ENCODE results near the gene CLECL1. TPM values are rescaled to one million over a fixed set of nuclear protein-coding genes. Genes with fewer than 3 reads are reported as not detected.

The CLECL1 gene
- total and polyA plus RNA-seq, 2 donors (not counting 3 experiments of a cell fraction or from before 2014, with no cell fraction given) = not detected

GRCh38 chr12:9708853-9709252 lies 24.0 kb downstream of the CLECL1 start:
- DNase-seq (ENCODE audit: low read depth, low spot score) = peak; percentile 17
- peak; percentile 73 for FAIRE-seq
- POLR2A ChIA-PET = no interaction called here

More at GRCh38 chr12:9708853-9709252, 24.0 kb downstream of the CLECL1 start:
- dilution Hi-C loops (cut with MboI; ENCODE audit: extremely low pct_ligation_motif_present, low sequenced_read_pairs) = no loop called here
- Histone ChIP-seq H2AFZ (ENCODE audit: low read depth, low read length) (no peak overlapping the region), H3K36me3 (ENCODE audit: control insufficient read depth in 2 of 2, extremely low read depth in 1 of 2, insufficient read depth in 2 of 2, low read length in 2 of 2) (no peaks in the 10 kb centered on the region), H3K9me3 (replicated peaks; ENCODE audit: control insufficient read depth, insufficient read depth, low read length) (no peaks in the 10 kb centered on the region), H3K4me1 (ENCODE audit: control insufficient read depth, extremely low read depth, insufficient read depth, low read length) (no peaks in the 10 kb centered on the region), H3K9ac (replicated peaks; ENCODE audit: extremely low read depth, insufficient read depth, low read length) (no peak overlapping the region), H3K27me3 (ENCODE audit: control insufficient read depth in 2 of 2, insufficient read depth in 2 of 2, low read length in 2 of 2) (no peaks in the 10 kb centered on the region), H3K9me1 (replicated peaks; ENCODE audit: control insufficient read depth, extremely low read depth, insufficient read depth, low read length) (no peaks in the 10 kb centered on the region), H3K4me3 (replicated peaks in 1 of 3; ENCODE audit: insufficient read depth in 1 of 3, low read depth in 1 of 3, low read length in 3 of 3) (no peak overlapping the region), H3K27ac (ENCODE audit: insufficient read depth, low read depth, low read length) (no peak overlapping the region), H3K79me2 (ENCODE audit: control insufficient read depth, insufficient read depth, low read length) (no peaks in the 10 kb centered on the region), H3K4me2 (ENCODE audit: insufficient read depth, low read length) (no peak overlapping the region), H4K20me1 (replicated peaks; ENCODE audit: control insufficient read depth, extremely low read depth, insufficient read depth, low read length) (no peaks in the 10 kb centered on the region)
- BruUV-seq (replicated peaks) = no TSS peak
- intact Hi-C loops (cut with micrococcal nuclease) = loop anchor here (1.0 to 5.0 kb wide), 3 partner anchors 75 to 378 kb away; no protein-coding TSS in a partner anchor
- CTCF ChIA-PET = interaction anchor here (0.6 to 2.8 kb wide), 32 partner anchors 9 to 378 kb away, joined by 3 to 132 read pairs (median 5); partner anchors contain the start of gene CLEC2D
- TF ChIP-seq MYC (IDR thresholded peaks at IDR 0.05; ENCODE audit: low read depth, low read length) = no peak
- TF ChIP-seq FOS (IDR thresholded peaks at IDR 0.05; ENCODE audit: borderline replicate concordance, insufficient read depth, low read length) = no peak
- no peak for TF ChIP-seq EZH2 (IDR thresholded peaks at IDR 0.05; ENCODE audit: borderline replicate concordance, low read depth, low read length, severe bottlenecking)
- no peak for TF ChIP-seq MAX (IDR thresholded peaks at IDR 0.05; ENCODE audit: insufficient read depth, insufficient read length)
- TF ChIP-seq POLR2A (IDR thresholded peaks at IDR 0.05; ENCODE audit: low read depth, low read length) = no peak
- TF ChIP-seq CTCF (IDR thresholded peaks at IDR 0.05; ENCODE audit: extremely low read depth in 1 of 2, insufficient read depth in 1 of 2, low read depth in 1 of 2, low read length in 2 of 2) = no peak
- no peak for TF ChIP-seq GATA2 (IDR thresholded peaks at IDR 0.05; ENCODE audit: insufficient read depth, insufficient read length, low read depth, low read length)
- TF ChIP-seq JUN (IDR thresholded peaks at IDR 0.05; ENCODE audit: borderline replicate concordance, insufficient read depth, insufficient read length, low read depth) = no peak
- no peak for TF ChIP-seq POLR2AphosphoS5 (IDR thresholded peaks at IDR 0.05; ENCODE audit: insufficient read depth, low read depth, low read length)
